OCI-M1 (cell line): ENCODE data around the gene PEX11G.
"Not testable (repeated sequence)": the region's sequence is repeated elsewhere in the genome, so short reads cannot be mapped to it uniquely, and the experiment has no call there.

ENCODE experiments used
- DNase-seq: peaks from one replicate; lab custom pipeline; 2025; lab: John Stamatoyannopoulos, UW

Gene PEX11G

GRCh38 chr19:7467009-7467989 is 21.5 kb downstream of the PEX11G start:
- DNase-seq, result no peak

GRCh38 chr19:7463575-7463974 is 25.3 kb downstream of the PEX11G start:
- DNase-seq, result no peak

GRCh38 chr19:7461841-7462629 is 26.8 kb downstream of the PEX11G start:
- no peak for DNase-seq

- no peak for DNase-seq
Measured at GRCh38 chr19:7460562-7460966, 28.3 kb downstream of the PEX11G start.

- no peak for DNase-seq
Measured at GRCh38 chr19:7459773-7460172, 29.1 kb downstream of the PEX11G start.

GRCh38 chr19:7458675-7459074 is 30.2 kb downstream of the PEX11G start:
- no peak for DNase-seq

- DNase-seq, result no peak
Measured at GRCh38 chr19:7456964-7457541, 31.8 kb downstream of the PEX11G start.

GRCh38 chr19:7455600-7456296 is 33.1 kb downstream of the PEX11G start:
- DNase-seq, result no peak

- no peak for DNase-seq
Measured at GRCh38 chr19:7454998-7455397, 33.8 kb downstream of the PEX11G start.

GRCh38 chr19:7450243-7451223 is 38.3 kb downstream of the PEX11G start:
- DNase-seq, result no peak

- not testable (repeated sequence) for DNase-seq
Measured at GRCh38 chr19:7449391-7450070, 39.3 kb downstream of the PEX11G start.

- DNase-seq, result no peak
Measured at GRCh38 chr19:7447648-7448047, 41.2 kb downstream of the PEX11G start.

- no peak for DNase-seq
Measured at GRCh38 chr19:7445104-7445503, 43.7 kb downstream of the PEX11G start.

- DNase-seq, result no peak
Measured at GRCh38 chr19:7444042-7444441, 44.8 kb downstream of the PEX11G start.

- no peak for DNase-seq
Measured at GRCh38 chr19:7442423-7442822, 46.4 kb downstream of the PEX11G start.

- no peak for DNase-seq
Measured at GRCh38 chr19:7441468-7442146, 47.2 kb downstream of the PEX11G start.

- no peak for DNase-seq
Measured at GRCh38 chr19:7440188-7440975, 48.5 kb downstream of the PEX11G start.

- no peak for DNase-seq
Measured at GRCh38 chr19:7435586-7435985, 53.2 kb downstream of the PEX11G start.

GRCh38 chr19:7434391-7434790 is 54.4 kb downstream of the PEX11G start:
- DNase-seq, result no peak
